ENCODE results near the gene EME2. TPM values are rescaled to one million over a fixed set of nuclear protein-coding genes. Genes with fewer than 3 reads are reported as not detected.

Gene EME2
- total and polyA plus RNA-seq, 10 donors = 5.1 to 41.3 (median 27.4) TPM

- H3K4me1 ChIP-seq = peaks cover 27 to 91% (median 41%) of the 10 kb centered on the region in 6 donors
- TF ChIP-seq, protein P1, sequence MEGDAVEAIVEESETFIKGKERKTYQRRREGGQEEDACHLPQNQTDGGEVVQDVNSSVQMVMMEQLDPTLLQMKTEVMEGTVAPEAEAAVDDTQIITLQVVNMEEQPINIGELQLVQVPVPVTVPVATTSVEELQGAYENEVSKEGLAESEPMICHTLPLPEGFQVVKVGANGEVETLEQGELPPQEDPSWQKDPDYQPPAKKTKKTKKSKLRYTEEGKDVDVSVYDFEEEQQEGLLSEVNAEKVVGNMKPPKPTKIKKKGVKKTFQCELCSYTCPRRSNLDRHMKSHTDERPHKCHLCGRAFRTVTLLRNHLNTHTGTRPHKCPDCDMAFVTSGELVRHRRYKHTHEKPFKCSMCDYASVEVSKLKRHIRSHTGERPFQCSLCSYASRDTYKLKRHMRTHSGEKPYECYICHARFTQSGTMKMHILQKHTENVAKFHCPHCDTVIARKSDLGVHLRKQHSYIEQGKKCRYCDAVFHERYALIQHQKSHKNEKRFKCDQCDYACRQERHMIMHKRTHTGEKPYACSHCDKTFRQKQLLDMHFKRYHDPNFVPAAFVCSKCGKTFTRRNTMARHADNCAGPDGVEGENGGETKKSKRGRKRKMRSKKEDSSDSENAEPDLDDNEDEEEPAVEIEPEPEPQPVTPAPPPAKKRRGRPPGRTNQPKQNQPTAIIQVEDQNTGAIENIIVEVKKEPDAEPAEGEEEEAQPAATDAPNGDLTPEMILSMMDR (IDR thresholded peaks at IDR 0.05 in 8 of 11, conservative IDR thresholded peaks at IDR 0.05 in 3 of 11) = no peak
- TF ChIP-seq POLR2AphosphoS5 (IDR thresholded peaks at IDR 0.05) = peak; percentile 4 to 69 (median 25)
- H3K9me3 ChIP-seq = no peaks in the 10 kb centered on the region
- intact Hi-C loops (cut with DNase I; ENCODE audit: low total_unique reads) = no loop called here
- no peak overlapping the region for H3K4me3 ChIP-seq
- 73 to 88% (median 86%) methylated on average over 13 to 28 of the region's 28 CpGs for WGBS, 5 donors
- no peak overlapping the region for H3K27ac ChIP-seq
- DNase-seq = no peak
- H3K27me3 ChIP-seq (replicated peaks in 1 of 7) = no peaks in the 10 kb centered on the region
- peaks cover 0 to 64% (median 36%) of the 10 kb centered on the region in 6 donors for H3K36me3 ChIP-seq
These were observed 3.4 kb downstream of the EME2 start for GRCh38 chr16:1775846-1776671.

- H3K36me3 ChIP-seq = peaks cover 0 to 65% (median 36%) of the 10 kb centered on the region in 6 donors
- 89 to 95% (median 90%) methylated on average over 7 to 13 of the region's 13 CpGs for WGBS, 5 donors
- intact Hi-C loops (cut with DNase I; ENCODE audit: low total_unique reads) = no loop called here
These were observed 4.0 kb downstream of the EME2 start for GRCh38 chr16:1776672-1776955.

DNA sequence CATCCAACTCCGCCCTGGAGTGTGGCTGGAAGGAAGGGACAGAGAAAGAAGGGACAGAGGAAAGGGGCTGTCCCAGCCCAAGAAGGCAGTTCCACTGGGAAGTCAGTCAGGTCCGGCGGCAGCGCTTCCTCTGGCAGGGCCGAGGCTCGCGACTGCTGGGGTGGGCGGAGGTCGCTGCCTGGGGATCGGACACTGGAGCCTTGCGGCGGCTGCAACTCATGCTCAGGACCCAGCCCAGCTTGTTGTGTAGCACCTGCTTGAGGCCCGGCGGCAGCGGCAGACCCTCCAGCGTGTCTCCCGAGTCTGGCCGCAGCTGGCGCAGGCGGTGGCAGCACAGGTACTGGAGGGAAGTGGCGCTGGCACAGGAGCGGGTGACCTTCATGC is 4.4 kb downstream of the EME2 start:
- intact Hi-C loops (cut with DNase I; ENCODE audit: low total_unique reads) = no loop called here
- DNase-seq = no peak
- Histone ChIP-seq H3K27ac (no peak overlapping the region), H3K27me3 (replicated peaks in 1 of 7) (no peaks in the 10 kb centered on the region), H3K4me3 (no peak overlapping the region), H3K9me3 (no peaks in the 10 kb centered on the region), H3K4me1 (peaks cover 30 to 93% (median 46%) of the 10 kb centered on the region in 6 donors), H3K36me3 (peaks cover 0 to 65% (median 36%) of the 10 kb centered on the region in 6 donors)
- 88 to 94% (median 93%) methylated on average over 16 to 22 of the region's 22 CpGs for WGBS, 5 donors
- TF ChIP-seq POLR2AphosphoS5 (IDR thresholded peaks at IDR 0.05) (peak in 2 of 3 donors; percentile 30 to 41), POLR2A (IDR thresholded peaks at IDR 0.05) (no peak)

More at GRCh38 chr16:1776672-1776955, 4.0 kb downstream of the EME2 start:
- Histone ChIP-seq H3K27me3 (replicated peaks in 1 of 7) (no peaks in the 10 kb centered on the region), H3K27ac (no peak overlapping the region), H3K9me3 (no peaks in the 10 kb centered on the region), H3K4me3 (no peak overlapping the region), H3K4me1 (peaks cover 32 to 93% (median 46%) of the 10 kb centered on the region in 6 donors)
- DNase-seq = no peak
- TF ChIP-seq POLR2AphosphoS5 (IDR thresholded peaks at IDR 0.05) = peak; percentile 2 to 38 (median 5)
- TF ChIP-seq POLR2A (IDR thresholded peaks at IDR 0.05) = no peak

DNA sequence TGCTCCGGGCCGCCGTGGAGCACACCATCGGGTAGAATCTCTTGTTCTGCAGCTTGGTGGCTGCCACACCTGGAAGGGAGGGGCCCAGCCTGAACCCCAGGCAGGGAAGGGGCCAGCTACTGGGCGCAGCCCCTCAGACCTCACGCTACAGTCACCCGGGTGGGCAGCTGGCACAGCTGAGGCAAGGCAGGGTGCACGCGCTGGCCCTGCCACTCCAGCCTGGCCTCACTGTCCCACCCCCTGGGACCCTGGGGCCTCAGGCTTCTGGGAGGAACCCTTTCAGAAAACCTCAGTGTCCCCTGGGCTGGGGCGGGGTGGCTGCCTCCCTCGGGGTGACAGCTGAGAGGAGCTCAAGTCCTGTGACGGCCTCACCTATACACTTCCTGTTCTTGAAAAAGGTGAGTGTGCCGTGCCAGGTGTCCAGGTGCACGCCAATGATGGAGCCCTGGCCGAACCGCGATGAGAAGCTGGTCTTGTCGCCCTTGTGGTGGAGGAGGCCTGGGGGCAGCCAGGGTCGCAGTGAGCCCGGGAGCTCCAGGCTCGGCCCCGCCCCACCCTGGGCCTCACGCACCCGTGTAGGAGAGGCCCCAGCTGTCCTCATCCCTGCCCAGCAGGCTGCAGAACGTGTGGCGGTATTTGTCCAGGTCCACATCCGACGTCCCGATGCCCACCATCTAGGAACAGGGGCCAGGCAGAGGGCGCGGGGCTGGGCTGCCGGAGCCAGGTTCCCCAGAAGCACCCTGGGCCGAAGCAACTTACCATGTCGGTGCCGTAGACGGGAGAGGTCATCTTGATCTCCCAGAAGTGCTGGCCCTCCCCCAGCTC is 5.0 kb downstream of the EME2 start:
- TF ChIP-seq, protein P1 (IDR thresholded peaks at IDR 0.05 in 8 of 11, conservative IDR thresholded peaks at IDR 0.05 in 3 of 11) = no peak
- no peak for TF ChIP-seq POLR2A (IDR thresholded peaks at IDR 0.05)
- TF ChIP-seq POLR2AphosphoS5 (IDR thresholded peaks at IDR 0.05) = peak; percentile 5 to 64 (median 21)

More for the DNA sequence above, 5.0 kb downstream of the EME2 start:
- H3K9me3 ChIP-seq = no peaks in the 10 kb centered on the region
- H3K4me1 ChIP-seq = peaks cover 29 to 87% (median 41%) of the 10 kb centered on the region in 6 donors
- H3K27me3 ChIP-seq (replicated peaks in 1 of 7) = no peaks in the 10 kb centered on the region
- intact Hi-C loops (cut with DNase I; ENCODE audit: low total_unique reads) = no loop called here
- 76 to 89% (median 85%) methylated on average over 19 to 36 of the region's 36 CpGs for WGBS, 5 donors
- H3K36me3 ChIP-seq = peaks cover 0 to 65% (median 36%) of the 10 kb centered on the region in 6 donors
- no peak overlapping the region for H3K4me3 ChIP-seq
- H3K27ac ChIP-seq = no peak overlapping the region
- no peak for DNase-seq

Data from spleen (tissue), 11 donors.